ENCODE results near the gene ENOX1.

DNA sequence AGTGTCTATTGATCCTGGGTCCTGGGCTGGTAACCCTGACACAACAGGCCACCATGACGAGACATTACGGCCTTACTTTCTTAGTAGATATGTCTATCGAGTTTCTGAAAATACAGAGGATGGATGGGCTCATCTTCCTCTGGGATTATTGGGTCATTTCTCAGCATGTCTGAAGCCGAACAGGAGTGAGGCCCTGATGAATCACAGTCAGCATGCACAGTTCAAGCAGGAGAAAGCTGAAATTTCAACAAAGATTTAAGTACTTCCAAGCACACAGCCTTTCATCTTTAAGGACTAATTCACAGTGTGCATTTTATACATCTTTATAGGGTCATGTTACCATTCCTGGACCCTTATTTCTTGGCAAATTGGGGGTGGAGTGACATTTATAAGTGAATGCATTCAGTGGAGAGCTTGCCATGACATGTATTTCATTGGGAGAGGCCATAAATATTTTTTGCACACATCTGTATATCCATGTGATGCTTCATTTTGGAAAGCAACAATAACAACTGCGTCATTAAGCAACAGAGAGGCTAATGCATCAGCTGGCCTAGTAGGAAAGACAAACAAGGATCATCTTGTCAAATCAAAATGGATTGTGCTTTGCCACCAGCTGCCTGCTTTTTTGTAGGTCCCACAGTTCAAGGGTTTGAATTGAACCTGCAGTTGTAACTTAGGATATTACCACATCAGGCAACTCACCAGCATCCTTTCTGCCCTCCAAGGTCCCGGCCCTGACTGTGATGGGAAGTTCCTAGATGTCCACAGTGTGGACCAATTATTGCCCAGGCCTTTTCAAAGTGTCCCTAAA is 619.9 kb downstream of the ENOX1 start:
- TF ChIP-seq CTCF (conservative IDR thresholded peaks at IDR 0.05) = no peak
- no peak for TF ChIP-seq EZH2 (IDR thresholded peaks at IDR 0.05; ENCODE audit: low read depth)
